Central memory CD4-positive, alpha-beta T cell (primary cell): ENCODE data around the gene ARSJ.

Source experiments
- DNase-seq: peaks from one replicate; pipeline ENCODE4 v3.0.0; 2022

The ARSJ gene

GRCh38 chr4:113982181-113982580 is 2.7 kb upstream of the ARSJ start:
- no peak for DNase-seq

- no peak for DNase-seq
These were observed 2.1 kb upstream of the ARSJ start for GRCh38 chr4:113981591-113981990.

GRCh38 chr4:113979905-113980615 is 613 bp upstream of the ARSJ start:
- no peak for DNase-seq

- no peak for DNase-seq
These were observed 793 bp downstream of the ARSJ start for GRCh38 chr4:113978561-113979147.

- no peak for DNase-seq
These were observed 1.3 kb downstream of the ARSJ start for GRCh38 chr4:113978105-113978504.

GRCh38 chr4:113977526-113977855 is 2.0 kb downstream of the ARSJ start:
- no peak for DNase-seq

GRCh38 chr4:113976741-113977525 is 2.5 kb downstream of the ARSJ start:
- DNase-seq = no peak

GRCh38 chr4:113975578-113975977 is 3.9 kb downstream of the ARSJ start:
- DNase-seq = no peak

GRCh38 chr4:113974467-113974866 is 5.0 kb downstream of the ARSJ start:
- no peak for DNase-seq

GRCh38 chr4:113973345-113973744 is 6.1 kb downstream of the ARSJ start:
- no peak for DNase-seq

GRCh38 chr4:113972781-113973180 is 6.7 kb downstream of the ARSJ start:
- no peak for DNase-seq

- no peak for DNase-seq
These were observed 7.6 kb downstream of the ARSJ start for GRCh38 chr4:113971706-113972360.

GRCh38 chr4:113969709-113970334 is 9.6 kb downstream of the ARSJ start:
- DNase-seq = no peak

- no peak for DNase-seq
These were observed 11.0 kb downstream of the ARSJ start for GRCh38 chr4:113968473-113968872.

GRCh38 chr4:113967687-113968086 is 11.8 kb downstream of the ARSJ start:
- no peak for DNase-seq

GRCh38 chr4:113962719-113963265 is 16.7 kb downstream of the ARSJ start:
- no peak for DNase-seq

GRCh38 chr4:113962016-113962347 is 17.5 kb downstream of the ARSJ start:
- no peak for DNase-seq

GRCh38 chr4:113960684-113961321 is 18.6 kb downstream of the ARSJ start:
- DNase-seq = no peak

GRCh38 chr4:113959539-113959937 is 19.9 kb downstream of the ARSJ start:
- DNase-seq = no peak

GRCh38 chr4:113958766-113959538 is 20.5 kb downstream of the ARSJ start:
- no peak for DNase-seq

- no peak for DNase-seq
These were observed 21.5 kb downstream of the ARSJ start for GRCh38 chr4:113957956-113958355.

GRCh38 chr4:113955948-113956347 is 23.5 kb downstream of the ARSJ start:
- DNase-seq = no peak
